OCI-LY1 (cell line): Measurements from ENCODE around the gene UTS2B.

Source experiments
- H2AFZ ChIP-seq: fragments of 200-600 bp; sonication (generic), shearing (Covaris generic); 2 replicates; pipeline ENCODE4 v1.6.0; 2014; ENCODE audit warnings: antibody characterized with exemption, mild to moderate bottlenecking, low read length
- H3F3A ChIP-seq: fragments of 200-600 bp; sonication (generic), shearing (Covaris generic); 2 replicates; pipeline ENCODE4 v1.6.0; 2014; ENCODE audit warnings: mild to moderate bottlenecking, antibody characterized with exemption, low read length, moderate library complexity; ENCODE audit not compliant: insufficient read depth
- H3K27ac ChIP-seq: fragments of 200-600 bp; sonication (generic); 2 replicates; pipeline ENCODE4 v1.5.1; 2014; ENCODE audit warnings: low read length, mixed run types, mild to moderate bottlenecking, low read depth; ENCODE audit not compliant: poor library complexity, severe bottlenecking
- H3K27me3 ChIP-seq: fragments of 200-600 bp; sonication (generic); 2 replicates; pipeline ENCODE4 v1.6.0; 2014; ENCODE audit warnings: antibody characterized with exemption, mild to moderate bottlenecking, low read length, moderate library complexity; ENCODE audit not compliant: insufficient read depth
- H3K36me3 ChIP-seq: fragments of 200-600 bp; sonication (generic); 2 replicates; pipeline ENCODE4 v1.6.1; 2014; ENCODE audit warnings: mild to moderate bottlenecking, antibody characterized with exemption, low read length, moderate library complexity, mixed read lengths; ENCODE audit not compliant: insufficient read depth
- H3K4me1 ChIP-seq: fragments of 200-600 bp; sonication (generic); 2 replicates; pipeline ENCODE4 v1.5.1; 2014; ENCODE audit warnings: mild to moderate bottlenecking, low read length, moderate library complexity; ENCODE audit not compliant: insufficient read depth, severe bottlenecking
- H3K4me2 ChIP-seq: fragments of 200-600 bp; sonication (generic), shearing (Covaris generic); 2 replicates; pipeline ENCODE4 v1.6.1; 2014; ENCODE audit warnings: low read length
- H3K4me3 ChIP-seq: fragments of 200-600 bp; sonication (generic); 2 replicates; pipeline ENCODE4 v1.5.1; 2014; ENCODE audit warnings: low read length, low read depth, mild to moderate bottlenecking, mixed read lengths; ENCODE audit not compliant: poor library complexity, severe bottlenecking
- H3K79me2 ChIP-seq: fragments of 200-600 bp; shearing (Covaris generic); 2 replicates; pipeline ENCODE4 v1.6.1; 2016; ENCODE audit warnings: mixed run types, low read length, mixed read lengths; ENCODE audit not compliant: insufficient read depth
- H3K9ac ChIP-seq: fragments of 200-600 bp; sonication (generic), shearing (Covaris generic); 2 replicates; pipeline ENCODE4 v1.6.1; 2014; ENCODE audit warnings: mild to moderate bottlenecking, low read length, mixed read lengths
- H3K9me2 ChIP-seq: fragments of 200-600 bp; sonication (generic), shearing (Covaris generic); 2 replicates; pipeline ENCODE4 v1.6.1; 2014; ENCODE audit warnings: low read depth, mild to moderate bottlenecking, low read length, mixed read lengths
- H3K9me3 ChIP-seq: fragments of 200-600 bp; shearing (Covaris generic); 2 replicates; pipeline ENCODE4 v1.6.1; 2014; ENCODE audit warnings: low read length, mixed read lengths
- H4K20me1 ChIP-seq: fragments of 200-600 bp; sonication (generic), shearing (Covaris generic); 2 replicates; pipeline ENCODE4 v1.6.0; 2016; ENCODE audit warnings: mild to moderate bottlenecking, low read length; ENCODE audit not compliant: insufficient read depth
- CTCF ChIP-seq: fragments of 200-600 bp; sonication (generic), shearing (Covaris generic); IDR thresholded peaks from 2 replicates; pipeline ENCODE4 v1.5.1; 2017; ENCODE audit warnings: mild to moderate bottlenecking, antibody characterized with exemption, low read length, moderate library complexity, mixed read lengths
- EZH2 ChIP-seq: fragments of 200-600 bp; sonication (generic), shearing (Covaris generic); IDR thresholded peaks from 2 replicates; pipeline ENCODE4 v1.8.0; 2017; ENCODE audit warnings: borderline replicate concordance, mixed run types, mild to moderate bottlenecking, antibody characterized with exemption, low read length, moderate library complexity, mixed read lengths

Gene UTS2B

GRCh38 chr3:191372122-191372521, 41.8 kb upstream of the UTS2B start:
- H3K36me3 ChIP-seq: no peaks in the 10 kb centered on the region

GRCh38 chr3:191369616-191370010, 39.3 kb upstream of the UTS2B start:
- H3K27ac ChIP-seq: no peak overlapping the region

More at GRCh38 chr3:191372122-191372521, 41.8 kb upstream of the UTS2B start:
- Histone ChIP-seq H3F3A (no peaks in the 10 kb centered on the region), H4K20me1 (no peaks in the 10 kb centered on the region), H3K27me3 (no peaks in the 10 kb centered on the region), H3K79me2 (no peaks in the 10 kb centered on the region), H3K9me3 (no peaks in the 10 kb centered on the region), H3K4me1 (no peaks in the 10 kb centered on the region), H3K9ac (no peak overlapping the region), H3K27ac (no peak overlapping the region), H3K4me3 (no peak overlapping the region), H2AFZ (no peak overlapping the region), H3K9me2 (no peaks in the 10 kb centered on the region), H3K4me2 (no peak overlapping the region)
- TF ChIP-seq EZH2 (no peak), CTCF (no peak)

GRCh38 chr3:191368755-191369615, 38.7 kb upstream of the UTS2B start:
- no peaks in the 10 kb centered on the region for H4K20me1 ChIP-seq

More at GRCh38 chr3:191369616-191370010, 39.3 kb upstream of the UTS2B start:
- Histone ChIP-seq H3F3A (no peaks in the 10 kb centered on the region), H3K4me3 (no peak overlapping the region), H2AFZ (no peak overlapping the region), H3K9ac (no peak overlapping the region), H3K27me3 (no peaks in the 10 kb centered on the region), H4K20me1 (no peaks in the 10 kb centered on the region), H3K9me2 (no peaks in the 10 kb centered on the region), H3K4me1 (no peaks in the 10 kb centered on the region), H3K36me3 (no peaks in the 10 kb centered on the region), H3K79me2 (no peaks in the 10 kb centered on the region), H3K9me3 (no peaks in the 10 kb centered on the region), H3K4me2 (no peak overlapping the region)
- TF ChIP-seq CTCF: no peak
- TF ChIP-seq EZH2: no peak

More at GRCh38 chr3:191368755-191369615, 38.7 kb upstream of the UTS2B start:
- Histone ChIP-seq H3K9me2 (no peaks in the 10 kb centered on the region), H2AFZ (no peak overlapping the region), H3K36me3 (no peaks in the 10 kb centered on the region), H3K9ac (no peak overlapping the region), H3K79me2 (no peaks in the 10 kb centered on the region), H3K27me3 (no peaks in the 10 kb centered on the region), H3K9me3 (no peaks in the 10 kb centered on the region), H3K4me2 (no peak overlapping the region), H3F3A (no peaks in the 10 kb centered on the region), H3K4me3 (no peak overlapping the region), H3K4me1 (no peaks in the 10 kb centered on the region), H3K27ac (no peak overlapping the region)
- TF ChIP-seq EZH2: no peak
- TF ChIP-seq CTCF: no peak
